NCI-H510A (cell line): ENCODE measurements around the gene PPCDC.
A peak's percentile ranks its signal among the peaks of the same experiment; 100 is the strongest.

Experiments
- DNase-seq: peaks from one replicate; lab custom pipeline; 2025; lab: John Stamatoyannopoulos, UW

The PPCDC gene

GRCh38 chr15:75016431-75016830 is 7.0 kb upstream of the PPCDC start:
- no peak for DNase-seq

- DNase-seq: no peak
Measured at GRCh38 chr15:75019916-75020315, 3.5 kb upstream of the PPCDC start.

- DNase-seq: no peak
Measured at GRCh38 chr15:75021341-75021740, 2.0 kb upstream of the PPCDC start.

GRCh38 chr15:75022783-75023180 is 608 bp upstream of the PPCDC start:
- DNase-seq: no peak

GRCh38 chr15:75023872-75024636 is 664 bp downstream of the PPCDC start:
- no peak for DNase-seq

GRCh38 chr15:75025107-75025506 is 1.7 kb downstream of the PPCDC start:
- DNase-seq: no peak

GRCh38 chr15:75025548-75026260 is 2.3 kb downstream of the PPCDC start:
- no peak for DNase-seq

GRCh38 chr15:75027551-75027950 is 4.2 kb downstream of the PPCDC start:
- no peak for DNase-seq

- no peak for DNase-seq
Measured at GRCh38 chr15:75028991-75029377, 5.6 kb downstream of the PPCDC start.

- DNase-seq: no peak
Measured at GRCh38 chr15:75029378-75030022, 6.1 kb downstream of the PPCDC start.

GRCh38 chr15:75030023-75030413 is 6.6 kb downstream of the PPCDC start:
- no peak for DNase-seq

GRCh38 chr15:75030424-75030823 is 7.0 kb downstream of the PPCDC start:
- DNase-seq: no peak

- DNase-seq: no peak
Measured at GRCh38 chr15:75031848-75032247, 8.5 kb downstream of the PPCDC start.

- DNase-seq: no peak
Measured at GRCh38 chr15:75032395-75032794, 9.0 kb downstream of the PPCDC start.

- DNase-seq: no peak
Measured at GRCh38 chr15:75033809-75034208, 10.4 kb downstream of the PPCDC start.

- no peak for DNase-seq
Measured at GRCh38 chr15:75034615-75035014, 11.2 kb downstream of the PPCDC start.

- DNase-seq: peak; percentile 39
Measured at GRCh38 chr15:75036212-75036616, 12.8 kb downstream of the PPCDC start.

- no peak for DNase-seq
Measured at GRCh38 chr15:75037685-75038084, 14.3 kb downstream of the PPCDC start.

GRCh38 chr15:75038231-75038630 is 14.8 kb downstream of the PPCDC start:
- DNase-seq: no peak

GRCh38 chr15:75042730-75043508 is 19.5 kb downstream of the PPCDC start:
- DNase-seq: no peak

- no peak for DNase-seq
Measured at GRCh38 chr15:75043509-75044257, 20.3 kb downstream of the PPCDC start.
